OCI-LY7 (cell line): Measurements from ENCODE around the gene GREM1. TPM values are rescaled to one million over a fixed set of nuclear protein-coding genes. Genes with fewer than 3 reads are reported as not detected.

Experiments used
- BruUV-seq: library from RNA; stranded (reverse); fragments of 400-500 nt; replicated peaks from 2 replicates; lab custom pipeline; 2021; lab: Mats Ljungman, UMichigan
- CTCF ChIA-PET: fragments of 300-600 bp; sonication (Branson Sonifier 250); formaldehyde crosslinking; loops from one replicate; lab custom pipeline; 2022; ENCODE audit warnings: antibody characterized with exemption; ENCODE audit not compliant: unreplicated experiment; lab: Charles Lee
- POLR2A ChIA-PET: fragments of 300-600 bp; sonication (Branson Sonifier 250); formaldehyde crosslinking; loops from one replicate; lab custom pipeline; 2022; ENCODE audit warnings: antibody characterized with exemption; lab: Charles Lee
- DNase-seq: peaks from one replicate; pipeline ENCODE4 v3.0.0-alpha.2; 2015; ENCODE audit warnings: low spot score
- H2AFZ ChIP-seq: fragments of 200-600 bp; sonication (generic), shearing (Covaris generic); 2 replicates; pipeline ENCODE4 v1.6.1; 2014; ENCODE audit warnings: mild to moderate bottlenecking, antibody characterized with exemption, low read length, moderate library complexity
- H3K27ac ChIP-seq: fragments of 200-600 bp; sonication (generic); 2 replicates; pipeline ENCODE4 v1.5.1; 2014; ENCODE audit warnings: mixed run types, low read depth, mild to moderate bottlenecking, moderate library complexity, low read length, inconsistent platforms; ENCODE audit not compliant: poor library complexity, severe bottlenecking
- H3K36me3 ChIP-seq: fragments of 200-600 bp; sonication (generic); 2 replicates; pipeline ENCODE4 v1.6.1; 2014; ENCODE audit warnings: mild to moderate bottlenecking, antibody characterized with exemption, low read length, moderate library complexity, mixed read lengths; ENCODE audit not compliant: insufficient read depth
- H3K4me1 ChIP-seq: fragments of 200-600 bp; sonication (generic); 2 replicates; pipeline ENCODE4 v1.5.1; 2014; ENCODE audit warnings: mild to moderate bottlenecking, low read length; ENCODE audit not compliant: insufficient read depth, poor library complexity, severe bottlenecking
- H3K4me2 ChIP-seq: fragments of 200-600 bp; sonication (generic); 2 replicates; pipeline ENCODE4 v1.6.1; 2014; ENCODE audit warnings: mild to moderate bottlenecking, low read length
- H3K4me3 ChIP-seq: fragments of 200-600 bp; sonication (generic); 2 replicates; pipeline ENCODE4 v1.5.1; 2014; ENCODE audit warnings: mild to moderate bottlenecking, low read depth, low read length; ENCODE audit not compliant: poor library complexity, severe bottlenecking
- H3K79me2 ChIP-seq: fragments of 200-600 bp; sonication (generic); 2 replicates; pipeline ENCODE4 v1.6.1; 2016; ENCODE audit warnings: low read depth, mild to moderate bottlenecking, low read length, moderate library complexity, mixed read lengths; ENCODE audit not compliant: insufficient read depth
- H3K9me2 ChIP-seq: fragments of 200-600 bp; sonication (generic); 2 replicates; pipeline ENCODE4 v1.6.1; 2016; ENCODE audit warnings: mild to moderate bottlenecking, low read length, mixed read lengths; ENCODE audit not compliant: insufficient read depth
- H3K9me3 ChIP-seq: fragments of 200-600 bp; sonication (generic); 2 replicates; pipeline ENCODE4 v1.6.1; 2014; ENCODE audit warnings: mild to moderate bottlenecking, mixed run types, low read length, mixed read lengths
- H4K20me1 ChIP-seq: fragments of 200-600 bp; sonication (generic); 2 replicates; pipeline ENCODE4 v1.6.1; 2014; ENCODE audit warnings: mild to moderate bottlenecking, antibody characterized with exemption, low read length, moderate library complexity, mixed read lengths; ENCODE audit not compliant: insufficient read depth
- CTCF ChIP-seq: fragments of 200-600 bp; sonication (generic); conservative IDR thresholded peaks from 2 replicates; pipeline ENCODE4 v1.5.1; 2014; ENCODE audit warnings: mild to moderate bottlenecking, antibody characterized with exemption, low read length, moderate library complexity, mixed read lengths
- EZH2phosphoT487 ChIP-seq: fragments of 200-600 bp; sonication (generic); IDR thresholded peaks from 2 replicates; pipeline ENCODE4 v1.6.1; 2018; ENCODE audit warnings: low read depth, borderline replicate concordance, mild to moderate bottlenecking, mixed run types, antibody characterized with exemption, low read length, moderate library complexity, mixed read lengths
- intact Hi-C: fragments of 100-400 bp; cut with micrococcal nuclease; formaldehyde crosslinking; loops from one replicate; pipeline ENCODE4 v1.10.0; 2022; ENCODE audit not compliant: unreplicated experiment
- total RNA-seq, 2 experiments: library from RNA; depleted of rRNA in 1 of 2; stranded (reverse); fragments of >200 nt in 1 of 2; shearing (Covaris generic) in 1 of 2; gene quantifications; 2 replicates each; pipeline ENCODE4 v1.2.3, GENCODE V29; 2014 to 2022

The GREM1 gene
- total RNA-seq, 2 experiments from 2014 or later: not detected

GRCh38 chr15:32691689-32692038 is 26.1 kb upstream of the GREM1 start:
- no peaks in the 10 kb centered on the region for H4K20me1 ChIP-seq
- H3K79me2 ChIP-seq: no peaks in the 10 kb centered on the region
- no TSS peak for BruUV-seq
- H3K4me2 ChIP-seq: no peak overlapping the region
- H2AFZ ChIP-seq: no peak overlapping the region
- no peaks in the 10 kb centered on the region for H3K9me2 ChIP-seq
- no peaks in the 10 kb centered on the region for H3K36me3 ChIP-seq
- H3K4me1 ChIP-seq: no peaks in the 10 kb centered on the region
- CTCF ChIA-PET: no interaction called here
- no peak overlapping the region for H3K4me3 ChIP-seq
- H3K9me3 ChIP-seq: no peaks in the 10 kb centered on the region
- no peak for TF ChIP-seq CTCF
- no peak for TF ChIP-seq EZH2phosphoT487
- H3K27ac ChIP-seq: no peak overlapping the region
- intact Hi-C loops: no loop called here
- POLR2A ChIA-PET: no interaction called here
- DNase-seq: no peak

DNA sequence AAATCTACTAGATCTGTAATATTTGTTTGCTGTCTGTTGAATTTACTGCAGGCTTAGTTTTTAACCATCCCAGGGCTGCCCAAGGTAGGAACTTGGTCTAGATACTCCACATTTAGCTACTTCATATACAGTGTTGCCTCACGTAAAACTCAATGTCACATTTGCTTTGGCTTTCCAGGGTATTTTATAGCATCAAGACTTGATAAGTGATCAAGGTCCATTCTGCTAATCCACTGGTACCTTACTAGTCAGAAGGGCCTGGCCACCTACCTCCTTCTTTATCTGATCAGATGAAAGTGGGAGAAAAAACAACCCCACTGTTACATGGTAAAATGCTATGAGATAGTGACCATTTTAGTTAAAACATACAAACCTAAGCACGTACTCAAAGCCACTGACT is 25.5 kb upstream of the GREM1 start:
- intact Hi-C loops: no loop called here
- H3K4me3 ChIP-seq: no peak overlapping the region
- no peak overlapping the region for H2AFZ ChIP-seq
- POLR2A ChIA-PET: no interaction called here
- H3K36me3 ChIP-seq: no peaks in the 10 kb centered on the region
- H3K4me1 ChIP-seq: no peaks in the 10 kb centered on the region
- no TSS peak for BruUV-seq
- H3K9me3 ChIP-seq: no peaks in the 10 kb centered on the region
- no peak overlapping the region for H3K27ac ChIP-seq
- no peak overlapping the region for H3K4me2 ChIP-seq
- DNase-seq: no peak
- no peaks in the 10 kb centered on the region for H4K20me1 ChIP-seq
- no peaks in the 10 kb centered on the region for H3K79me2 ChIP-seq
- no peaks in the 10 kb centered on the region for H3K9me2 ChIP-seq
- CTCF ChIA-PET: no interaction called here
- TF ChIP-seq EZH2phosphoT487 (no peak), CTCF (no peak)

DNA sequence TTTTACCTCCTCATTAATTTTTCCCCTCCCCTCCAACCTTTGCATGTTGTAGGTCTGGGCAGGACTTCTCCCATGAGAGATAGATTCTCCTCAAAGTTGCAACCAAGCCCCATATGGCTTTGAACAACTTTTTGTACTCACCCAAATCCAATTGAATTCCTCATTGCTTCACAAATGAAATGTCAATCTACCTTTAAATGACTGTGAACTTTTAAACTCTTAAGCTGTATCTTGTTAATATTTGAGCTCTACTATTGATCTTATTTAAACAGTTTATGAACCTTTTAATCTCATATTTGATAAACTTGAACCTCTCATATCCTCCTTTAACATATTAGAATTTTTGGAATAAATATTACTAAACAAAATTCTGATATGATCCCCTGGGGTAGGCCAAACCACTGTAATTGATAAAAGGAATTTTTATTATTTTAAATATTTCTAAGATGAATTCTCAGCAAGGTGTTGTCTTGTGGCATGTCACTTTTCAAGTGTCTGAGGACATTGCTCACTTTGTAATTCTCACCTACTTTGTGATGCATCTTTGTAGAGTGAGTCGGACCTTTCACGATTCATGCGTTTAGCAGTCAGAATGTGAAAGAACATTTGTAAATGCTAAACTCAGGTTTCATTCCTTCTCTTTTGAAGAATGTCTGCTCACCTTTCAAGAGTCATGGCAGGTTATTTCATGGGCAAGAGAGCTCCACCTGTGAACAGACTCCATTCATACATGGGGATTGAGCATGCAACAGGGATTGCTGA is 23.4 kb upstream of the GREM1 start:
- Histone ChIP-seq H3K9me3 (no peaks in the 10 kb centered on the region), H3K36me3 (no peaks in the 10 kb centered on the region), H3K4me2 (no peak overlapping the region), H2AFZ (no peak overlapping the region), H3K27ac (no peak overlapping the region), H3K4me3 (no peak overlapping the region), H3K4me1 (no peaks in the 10 kb centered on the region), H3K79me2 (no peaks in the 10 kb centered on the region), H4K20me1 (no peaks in the 10 kb centered on the region), H3K9me2 (no peaks in the 10 kb centered on the region)
- TF ChIP-seq EZH2phosphoT487 (no peak), CTCF (no peak)
- ChIA-PET POLR2A (no interaction called here), CTCF (no interaction called here)
- BruUV-seq: no TSS peak
- intact Hi-C loops: no loop called here
- no peak for DNase-seq
